Activated gamma-delta T cell treated with Interleukin-2 at 50 U/mL for 16 hours (primary cell): Measurements from ENCODE around the gene GAS6.

Experiments used
- DNase-seq: peaks from one replicate; pipeline ENCODE4 v3.0.0-alpha.2; 2020

GAS6 gene

GRCh38 chr13:113850722-113851479 is 13.0 kb downstream of the GAS6 start:
- no peak for DNase-seq

- DNase-seq, result no peak
These were observed 13.7 kb downstream of the GAS6 start for GRCh38 chr13:113849981-113850721.

GRCh38 chr13:113849546-113849945 is 14.3 kb downstream of the GAS6 start:
- DNase-seq, result no peak

GRCh38 chr13:113848431-113849260 is 15.2 kb downstream of the GAS6 start:
- no peak for DNase-seq

GRCh38 chr13:113848020-113848419 is 15.9 kb downstream of the GAS6 start:
- DNase-seq, result no peak

- peak; percentile 52 for DNase-seq
These were observed 17.1 kb downstream of the GAS6 start for GRCh38 chr13:113846636-113847318.

GRCh38 chr13:113845723-113846635 is 17.9 kb downstream of the GAS6 start:
- no peak for DNase-seq

- no peak for DNase-seq
These were observed 18.8 kb downstream of the GAS6 start for GRCh38 chr13:113845055-113845454.

- no peak for DNase-seq
These were observed 19.9 kb downstream of the GAS6 start for GRCh38 chr13:113843864-113844556.

GRCh38 chr13:113843063-113843654 is 20.7 kb downstream of the GAS6 start:
- DNase-seq, result no peak

- no peak for DNase-seq
These were observed 21.4 kb downstream of the GAS6 start for GRCh38 chr13:113842336-113843062.

GRCh38 chr13:113841353-113841650 is 22.6 kb downstream of the GAS6 start:
- DNase-seq, result no peak

GRCh38 chr13:113840541-113841352 is 23.1 kb downstream of the GAS6 start:
- DNase-seq, result no peak

GRCh38 chr13:113839536-113840204 is 24.2 kb downstream of the GAS6 start:
- no peak for DNase-seq

- DNase-seq, result no peak
These were observed 25.1 kb downstream of the GAS6 start for GRCh38 chr13:113838711-113839201.

- DNase-seq, result no peak
These were observed 26.1 kb downstream of the GAS6 start for GRCh38 chr13:113837560-113838355.

- no peak for DNase-seq
These were observed 26.9 kb downstream of the GAS6 start for GRCh38 chr13:113836768-113837559.
